HK-2 (cell line): ENCODE results near the gene PARD3B.

Experiments used
- DNase-seq: peaks from one replicate; pipeline ENCODE4 v3.0.0-alpha.2; 2018; ENCODE audit not compliant: unreplicated experiment

The PARD3B gene

GRCh38 chr2:204948024-204948763 lies 402.9 kb downstream of the PARD3B start:
- DNase-seq = no peak

- no peak for DNase-seq
Observed at GRCh38 chr2:204948822-204949221, 403.5 kb downstream of the PARD3B start.

GRCh38 chr2:204950695-204951346 lies 405.5 kb downstream of the PARD3B start:
- DNase-seq = no peak

GRCh38 chr2:204958371-204958770 lies 413.1 kb downstream of the PARD3B start:
- no peak for DNase-seq

- DNase-seq = no peak
Observed at GRCh38 chr2:204964414-204964813, 419.1 kb downstream of the PARD3B start.

- no peak for DNase-seq
Observed at GRCh38 chr2:204966245-204966644, 421.0 kb downstream of the PARD3B start.

GRCh38 chr2:204967199-204967960 lies 422.1 kb downstream of the PARD3B start:
- no peak for DNase-seq

- DNase-seq = no peak
Observed at GRCh38 chr2:204971206-204971907, 426.1 kb downstream of the PARD3B start.

GRCh38 chr2:204972161-204972560 lies 426.9 kb downstream of the PARD3B start:
- DNase-seq = no peak

GRCh38 chr2:204972606-204973336 lies 427.5 kb downstream of the PARD3B start:
- DNase-seq = no peak

GRCh38 chr2:204973616-204974015 lies 428.3 kb downstream of the PARD3B start:
- DNase-seq = no peak

GRCh38 chr2:204974487-204974886 lies 429.2 kb downstream of the PARD3B start:
- DNase-seq = no peak

GRCh38 chr2:204977914-204978313 lies 432.6 kb downstream of the PARD3B start:
- DNase-seq = no peak

GRCh38 chr2:204982303-204982702 lies 437.0 kb downstream of the PARD3B start:
- no peak for DNase-seq

- no peak for DNase-seq
Observed at GRCh38 chr2:204984518-204984917, 439.2 kb downstream of the PARD3B start.

GRCh38 chr2:204986641-204987040 lies 441.4 kb downstream of the PARD3B start:
- DNase-seq = no peak

- DNase-seq = no peak
Observed at GRCh38 chr2:204988836-204989235, 443.6 kb downstream of the PARD3B start.

- DNase-seq = no peak
Observed at GRCh38 chr2:204989877-204990276, 444.6 kb downstream of the PARD3B start.

GRCh38 chr2:205001300-205001966 lies 456.2 kb downstream of the PARD3B start:
- no peak for DNase-seq

- DNase-seq = no peak
Observed at GRCh38 chr2:205002390-205002789, 457.1 kb downstream of the PARD3B start.

GRCh38 chr2:205003288-205003687 lies 458.0 kb downstream of the PARD3B start:
- DNase-seq = no peak
